AG04449 (cell line): ENCODE results near the gene RHOT2.

ENCODE experiments used
- CTCF ChIA-PET: fragments of 350-600 bp; formaldehyde crosslinking; extraction: SDS; loops from one replicate; lab custom pipeline; 2021; ENCODE audit warnings: antibody characterized with exemption; lab: Yijun Ruan, JAX
- POLR2A ChIA-PET: fragments of 400-600, 350-600 bp; formaldehyde crosslinking; extraction: SDS; loops from one replicate; lab custom pipeline; 2020; ENCODE audit warnings: antibody characterized with exemption, inconsistent platforms; lab: Yijun Ruan, JAX
- DNase-seq: peaks from one replicate; pipeline ENCODE4 v3.0.0-alpha.2; 2010; ENCODE audit warnings: low read depth, low spot score
- H3K4me3 ChIP-seq: 2 replicates; pipeline ENCODE4 v1.5.1; 2011; ENCODE audit warnings: low read depth, mild to moderate bottlenecking, control low read depth, low read length
- CTCF ChIP-seq: IDR thresholded peaks from one replicate; pipeline ENCODE4 v1.5.1; 2011; ENCODE audit warnings: mild to moderate bottlenecking, moderate library complexity, low read length, control low read depth, inconsistent platforms; ENCODE audit not compliant: insufficient read depth; ENCODE audit errors: missing control alignments

Gene RHOT2

GRCh38 chr16:628321-629061, 39.4 kb upstream of the RHOT2 start:
- TF ChIP-seq CTCF = no peak
- DNase-seq = no peak
- no peak overlapping the region for H3K4me3 ChIP-seq
- ChIA-PET POLR2A (no interaction called here), CTCF (interaction anchor here (0.7 kb wide), 1 partner anchor 14 kb away, joined by 3 read pairs; no protein-coding TSS in a partner anchor)

- no peak overlapping the region for H3K4me3 ChIP-seq
- DNase-seq = no peak
- CTCF ChIA-PET = no interaction called here
- TF ChIP-seq CTCF = no peak
- POLR2A ChIA-PET = no interaction called here
These were observed 38.6 kb upstream of the RHOT2 start for GRCh38 chr16:629185-629832.

- CTCF ChIA-PET = no interaction called here
- POLR2A ChIA-PET = no interaction called here
These were observed 38.1 kb upstream of the RHOT2 start for GRCh38 chr16:629833-630248.

GRCh38 chr16:630249-630814, 37.6 kb upstream of the RHOT2 start:
- H3K4me3 ChIP-seq = no peak overlapping the region
- no peak for TF ChIP-seq CTCF
- no peak for DNase-seq
- ChIA-PET POLR2A (no interaction called here), CTCF (no interaction called here)

More at GRCh38 chr16:629833-630248, 38.1 kb upstream of the RHOT2 start:
- no peak for TF ChIP-seq CTCF
- H3K4me3 ChIP-seq = no peak overlapping the region
- no peak for DNase-seq

GRCh38 chr16:630815-631405, 37.0 kb upstream of the RHOT2 start, which contains the start of gene WFIKKN1:
Gene WFIKKN1, plus strand, starts transcription at chr16:630985. Its CDS starts 269 bp downstream, at chr16:631254.
- H3K4me3 ChIP-seq = no peak within 1 kb of the TSS
- CTCF ChIA-PET = no interaction called here
- no peak for DNase-seq
- POLR2A ChIA-PET = no interaction called here
- no peak for TF ChIP-seq CTCF
